Measurements from ENCODE around the gene POLR1A. TPM values are rescaled to one million over a fixed set of nuclear protein-coding genes. Genes with fewer than 3 reads are reported as not detected.

Gene POLR1A
- polyA plus RNA-seq, 10 donors, result 14.0 to 20.1 (median 17.9) TPM

GRCh38 chr2:86065512-86065911 lies 40.2 kb downstream of the POLR1A start:
- peak; percentile 42 to 78 (median 66) for DNase-seq

GRCh38 chr2:86064006-86064405 lies 41.7 kb downstream of the POLR1A start:
- DNase-seq, result no peak

GRCh38 chr2:86062043-86062442 lies 43.6 kb downstream of the POLR1A start:
- no peak for DNase-seq

DNA sequence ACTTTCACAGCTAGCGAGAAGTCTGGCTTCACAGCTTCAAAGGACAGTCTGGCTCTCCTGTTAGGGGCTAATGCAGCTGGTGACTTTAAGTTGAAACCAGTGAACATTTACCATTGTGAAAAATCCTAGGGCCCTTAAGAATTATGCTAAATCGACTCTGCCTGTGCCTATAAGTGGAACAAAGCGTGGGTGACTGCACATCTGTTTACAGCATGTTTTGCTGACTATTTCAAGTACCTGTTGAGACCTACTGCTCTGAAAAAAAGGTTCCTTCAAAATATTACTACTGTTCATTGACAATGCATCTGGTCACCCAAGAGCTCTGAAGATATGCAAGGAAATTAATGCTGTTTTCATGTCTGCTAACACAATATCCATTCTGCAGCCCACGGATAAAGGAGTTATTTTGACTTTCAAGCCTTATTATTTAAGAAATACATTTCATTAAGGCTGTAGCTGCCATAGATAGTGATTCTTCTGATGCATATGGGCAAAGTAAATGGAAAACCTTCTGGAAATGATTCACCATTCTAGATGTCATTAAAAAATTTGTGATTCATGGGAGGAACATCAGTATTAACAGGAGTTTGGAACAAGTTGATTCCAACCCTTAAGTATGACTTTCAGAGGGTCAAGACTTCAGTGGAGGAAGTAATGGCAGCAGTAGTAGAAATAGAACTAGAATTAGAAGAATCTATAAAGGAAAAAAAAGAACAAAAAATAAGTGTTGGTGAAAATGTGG lies 48.9 kb downstream of the POLR1A start:
- no peak for DNase-seq

- no peak for DNase-seq
Observed at GRCh38 chr2:86055314-86055713, 50.4 kb downstream of the POLR1A start.

GRCh38 chr2:86054535-86055082 lies 51.1 kb downstream of the POLR1A start:
- peak in 2 of 3 donors; percentile 36 to 56 for DNase-seq

- DNase-seq, result no peak
Observed at GRCh38 chr2:86053166-86053565, 52.5 kb downstream of the POLR1A start.

- no peak for DNase-seq
Observed at GRCh38 chr2:86052676-86053075, 53.0 kb downstream of the POLR1A start.

- DNase-seq, result no peak
Observed at GRCh38 chr2:86052265-86052664, 53.4 kb downstream of the POLR1A start.

GRCh38 chr2:86050301-86050700 lies 55.4 kb downstream of the POLR1A start:
- DNase-seq, result no peak

DNA sequence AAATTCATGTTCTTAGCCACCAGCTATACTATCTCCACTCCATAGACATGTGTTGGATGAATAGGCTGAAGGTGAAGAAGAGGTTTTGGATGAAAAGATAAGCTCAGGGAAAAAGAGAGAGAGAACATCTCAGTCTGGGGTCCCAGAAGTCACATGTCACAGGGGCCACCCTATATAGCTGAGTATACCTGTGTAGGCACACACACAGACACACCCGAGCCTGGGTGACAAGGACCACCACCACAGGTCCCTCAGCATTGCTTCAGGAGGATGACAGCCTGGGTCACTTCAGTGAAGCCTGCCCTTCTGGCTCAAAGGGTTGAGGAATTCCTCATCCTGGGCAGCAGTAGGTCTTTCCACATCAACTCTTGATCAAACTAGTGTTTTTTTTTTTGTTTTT lies 56.2 kb downstream of the POLR1A start:
- DNase-seq, result no peak

GRCh38 chr2:86048888-86049287 lies 56.8 kb downstream of the POLR1A start:
- no peak for DNase-seq

- DNase-seq, result no peak
Observed at GRCh38 chr2:86048383-86048701, 57.3 kb downstream of the POLR1A start.

DNA sequence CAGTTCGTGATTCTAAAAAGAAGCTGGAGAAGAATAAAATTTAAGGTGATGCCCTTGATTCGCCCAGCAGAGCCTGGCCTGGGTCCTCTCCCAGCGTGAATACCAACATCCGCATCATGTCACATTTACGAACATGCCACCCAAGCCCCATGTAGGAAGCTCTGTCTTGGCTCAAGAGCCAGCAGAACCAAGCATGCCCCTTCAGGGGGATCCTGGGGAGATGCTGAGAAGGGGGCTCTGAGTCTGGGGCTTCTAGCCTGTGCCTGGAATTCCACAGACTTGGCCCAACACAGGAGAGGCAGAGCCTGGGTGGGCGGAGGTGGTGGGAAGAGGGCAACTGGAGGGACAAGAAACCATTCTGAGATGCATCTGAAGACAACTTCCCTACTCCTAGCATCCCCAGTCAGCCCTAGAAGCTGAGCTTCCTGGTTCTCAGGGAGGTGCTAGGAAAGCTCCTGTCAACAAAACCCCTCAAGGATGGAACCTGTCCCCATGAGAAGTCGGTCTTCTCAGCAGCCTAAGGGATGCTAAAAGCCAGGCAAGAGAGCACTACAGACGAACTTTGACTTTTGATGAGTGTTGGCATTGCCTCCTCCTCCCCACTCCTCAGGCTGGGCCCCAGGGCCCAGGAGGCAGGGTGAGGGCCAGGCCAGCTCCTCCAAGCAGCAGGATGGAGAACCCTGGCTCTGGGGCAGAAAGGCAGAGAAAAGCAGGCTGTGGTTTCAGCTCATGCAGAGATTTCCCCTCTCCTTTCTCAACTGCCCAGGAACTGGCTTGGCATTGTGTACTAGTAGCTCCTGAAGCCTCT lies 57.9 kb downstream of the POLR1A start:
- no peak for DNase-seq

DNA sequence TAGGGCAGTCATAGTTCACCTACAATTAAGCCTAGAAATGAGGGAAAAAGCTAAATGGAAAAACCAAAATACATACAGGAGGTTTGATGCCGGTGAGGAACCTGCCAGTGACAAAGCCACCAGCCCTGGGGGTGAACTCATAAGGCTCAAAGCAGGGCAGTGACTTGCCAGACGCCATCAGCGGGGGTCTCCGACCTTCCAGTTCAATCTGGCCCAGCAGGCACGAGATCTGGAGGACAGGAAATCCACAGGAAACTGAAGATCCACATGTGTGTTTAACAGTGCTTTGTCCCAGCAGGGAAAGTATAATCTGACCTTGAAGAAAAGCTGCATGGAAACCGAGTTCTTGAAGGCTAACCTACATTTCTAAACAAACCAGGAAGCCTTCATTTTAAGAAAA lies 60.1 kb downstream of the POLR1A start:
- DNase-seq, result no peak

GRCh38 chr2:86044614-86045013 lies 61.1 kb downstream of the POLR1A start:
- DNase-seq, result no peak

DNA sequence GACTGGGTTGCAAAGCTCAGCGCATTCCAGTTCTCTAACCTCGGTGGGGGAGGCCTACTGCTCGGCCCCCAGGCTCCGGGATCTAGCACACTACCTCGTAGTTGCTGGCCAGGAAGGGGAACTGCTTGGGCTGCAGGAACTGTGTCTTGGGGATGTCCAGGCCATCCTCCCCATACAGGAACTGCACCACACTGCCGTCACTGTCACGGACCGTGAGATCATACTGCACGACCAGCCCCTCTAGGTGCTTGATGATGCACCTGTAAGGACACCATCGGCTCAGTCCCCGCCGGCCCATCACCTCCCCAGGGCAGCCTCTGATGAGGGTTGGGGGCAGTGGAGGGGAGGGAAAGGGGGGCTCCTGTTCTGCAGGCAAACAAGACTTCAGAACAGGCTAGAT lies 61.6 kb downstream of the POLR1A start:
- DNase-seq, result no peak

DNA sequence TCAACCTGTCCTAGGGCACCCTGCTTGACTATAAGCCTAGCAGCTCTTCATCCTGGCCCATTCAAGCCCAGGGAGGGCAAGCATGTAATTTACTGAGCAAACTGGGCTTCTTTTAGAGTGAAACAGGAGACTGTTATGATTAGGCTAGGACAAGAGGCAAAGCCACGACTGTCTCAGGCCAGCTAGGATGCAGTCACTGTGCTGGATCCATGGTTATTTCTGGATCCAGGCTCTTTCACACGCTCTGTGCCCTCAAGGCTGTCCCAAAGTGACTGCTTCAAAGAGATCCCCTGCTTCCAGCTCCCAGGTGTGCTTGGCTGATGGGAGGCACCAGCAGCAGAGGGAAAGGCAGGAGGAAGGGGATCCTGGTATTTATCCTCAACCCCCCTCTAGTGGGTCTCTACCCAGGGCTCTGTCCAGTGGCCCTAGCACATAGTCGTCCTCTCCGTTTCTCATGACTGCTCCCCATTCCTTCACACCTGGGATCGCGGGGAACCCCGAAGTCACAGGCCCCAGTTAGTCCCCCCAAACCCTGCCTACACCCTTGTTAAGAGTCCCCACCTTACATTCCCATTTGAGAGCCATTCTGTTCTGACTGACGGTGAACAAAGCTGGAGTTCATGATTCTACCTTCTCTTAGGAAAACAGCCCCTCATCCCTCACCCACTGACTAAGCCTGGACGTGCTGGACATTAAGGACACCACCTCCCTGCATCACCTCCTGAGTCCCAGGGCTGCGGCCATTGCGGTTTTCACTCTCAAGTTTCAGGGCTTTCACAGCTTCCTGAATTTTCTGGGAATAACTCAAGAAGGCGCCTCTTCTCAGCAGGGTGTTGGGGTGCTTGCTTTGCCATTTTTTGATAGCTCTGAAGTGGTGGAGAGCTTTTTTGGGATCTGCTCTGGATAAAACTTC lies 63.2 kb downstream of the POLR1A start:
- no peak for DNase-seq

DNA sequence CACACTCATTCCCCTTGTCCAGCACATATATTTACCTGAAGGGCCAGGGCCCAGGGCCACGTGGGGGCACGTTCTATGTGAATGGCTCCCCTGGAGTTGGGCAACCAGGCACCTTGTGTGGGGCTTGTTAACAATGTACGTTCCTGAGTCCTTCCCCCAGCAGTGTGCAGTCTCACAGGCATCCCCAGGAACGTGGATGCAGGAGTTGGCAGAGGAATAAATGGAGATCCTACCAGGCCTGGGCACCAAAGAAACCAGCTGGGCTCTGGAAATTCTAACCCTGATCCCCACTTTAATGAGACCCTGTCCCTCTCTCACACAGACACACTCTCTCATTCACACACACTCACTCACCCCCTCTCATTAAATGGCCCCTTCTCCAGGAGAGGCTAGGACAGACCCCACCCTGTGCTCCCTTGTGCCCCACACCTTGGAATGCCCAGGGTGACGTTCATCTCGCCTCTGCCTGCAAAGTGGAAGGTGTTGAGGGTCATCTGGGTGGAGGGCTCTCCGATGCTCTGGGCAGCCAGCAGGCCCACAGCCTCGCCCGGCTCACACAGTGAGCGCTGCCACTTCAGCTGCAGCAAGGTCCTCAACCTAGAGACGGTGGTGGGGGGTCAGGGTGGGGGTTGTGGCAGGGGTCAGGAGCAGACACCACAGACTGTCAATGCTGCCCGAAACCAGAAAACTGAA lies 65.6 kb downstream of the POLR1A start:
- DNase-seq, result no peak

DNA sequence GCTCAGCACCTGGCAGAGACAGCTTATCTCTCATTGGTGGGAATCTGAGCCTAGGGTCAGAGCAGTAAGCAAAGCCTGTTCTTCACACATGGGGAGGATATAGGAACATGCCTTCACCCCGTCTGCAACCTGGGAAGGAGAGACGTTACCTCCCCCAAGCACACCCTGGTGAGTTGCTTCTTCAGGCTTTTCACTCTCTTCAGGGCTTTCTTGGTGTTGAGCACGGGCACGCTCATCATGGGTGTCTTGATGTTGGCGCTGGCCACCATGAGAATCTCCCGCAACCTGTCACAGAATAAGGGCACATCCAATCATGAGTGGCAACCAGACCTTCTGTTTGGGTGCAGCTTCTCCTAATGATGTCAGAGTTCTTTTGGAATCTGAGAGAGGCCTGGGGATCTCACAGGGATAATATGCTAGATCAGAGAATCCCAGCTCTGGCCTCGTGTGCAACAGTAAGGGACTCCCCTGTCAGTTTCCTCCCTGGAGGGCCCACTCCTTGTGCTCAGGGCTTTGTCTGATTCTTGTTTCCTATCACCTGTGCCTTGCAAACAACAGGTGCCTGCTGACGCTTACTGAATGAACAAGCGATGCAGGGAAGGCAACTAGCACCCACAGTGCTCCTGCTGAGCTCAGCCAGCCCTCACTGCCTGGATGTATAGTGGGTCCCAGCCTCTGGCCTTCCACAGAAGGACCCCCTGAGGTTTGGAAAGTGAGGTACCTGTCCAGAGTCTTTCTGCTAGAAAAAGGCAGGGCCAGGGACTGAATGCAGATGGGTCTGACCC lies 66.3 kb downstream of the POLR1A start:
- DNase-seq, result no peak

Data from muscle of back (tissue), 11 donors.